Osteocyte (in vitro differentiated cells): ENCODE results near the gene IL1RAPL2. TPM values are rescaled to one million over a fixed set of nuclear protein-coding genes. Genes with fewer than 3 reads are reported as not detected.
A peak's percentile ranks its signal among the peaks of the same experiment; 100 is the strongest.
"Not testable (repeated sequence)": the region's sequence is repeated elsewhere in the genome, so short reads cannot be mapped to it uniquely, and the experiment has no call there.

Experiments used
- DNase-seq: peaks from one replicate; pipeline ENCODE4 v3.0.0; 2021; ENCODE audit warnings: mixed read lengths; ENCODE audit not compliant: unreplicated experiment; ENCODE audit errors: extremely low spot score
- H3K27ac Mint-ChIP-seq: one replicate; pipeline ENCODE4 v1.8.0; 2021; ENCODE audit warnings: mild to moderate bottlenecking, mixed read lengths; ENCODE audit not compliant: unreplicated experiment
- H3K27me3 Mint-ChIP-seq: one replicate; pipeline ENCODE4 v1.8.0; 2021; ENCODE audit warnings: mixed read lengths; ENCODE audit not compliant: unreplicated experiment
- H3K36me3 Mint-ChIP-seq: one replicate; pipeline ENCODE4 v1.8.0; 2021; ENCODE audit warnings: mixed read lengths; ENCODE audit not compliant: unreplicated experiment
- H3K4me1 Mint-ChIP-seq: one replicate; pipeline ENCODE4 v1.8.0; 2021; ENCODE audit warnings: mixed read lengths; ENCODE audit not compliant: unreplicated experiment
- H3K4me3 Mint-ChIP-seq: one replicate; pipeline ENCODE4 v1.8.0; 2021; ENCODE audit warnings: mild to moderate bottlenecking, moderate library complexity, mixed read lengths; ENCODE audit not compliant: unreplicated experiment
- H3K9me3 Mint-ChIP-seq: one replicate; pipeline ENCODE4 v1.8.0; 2021; ENCODE audit warnings: mixed read lengths; ENCODE audit not compliant: unreplicated experiment
- total RNA-seq: library from RNA; stranded (reverse); gene quantifications from 2 replicates; pipeline ENCODE4 v1.2.1, GENCODE V29; 2021
- TF ChIP-seq, protein P1 (sequence below): fragments of 200-600 bp; sonication (generic); IDR thresholded peaks from 2 replicates; pipeline ENCODE4 v1.5.0; 2021; ENCODE audit warnings: antibody characterized with exemption, mild to moderate bottlenecking, moderate library complexity

Gene IL1RAPL2
- total RNA-seq, 1 donor from 2014 or later: not detected

DNA sequence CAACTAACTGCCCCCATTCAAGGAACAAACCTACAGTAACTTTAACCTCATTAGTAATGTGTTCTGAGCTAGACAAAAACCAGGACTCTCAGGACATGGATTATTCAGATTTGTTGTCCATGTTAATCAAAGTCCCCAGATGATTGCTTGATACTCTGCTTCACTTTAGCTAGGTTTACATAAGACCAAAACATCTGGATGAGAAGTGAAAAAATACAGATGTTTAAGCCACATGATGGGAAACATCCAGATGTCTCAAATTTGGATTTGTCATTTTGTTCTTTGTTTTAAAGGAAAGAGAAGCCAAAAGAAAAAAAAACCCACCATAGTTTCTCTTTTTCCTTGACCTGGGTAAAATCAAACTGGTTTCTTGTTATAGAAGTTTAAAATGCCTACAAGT, 1207.8 kb downstream of the IL1RAPL2 start:
- Mint-ChIP-seq H3K9me3 (no peaks in the 10 kb centered on the region), H3K4me1 (peaks cover 7% of the 10 kb centered on the region)

GRCh38 chrX:105775679-105776078, 1209.7 kb downstream of the IL1RAPL2 start:
- peaks cover 9% of the 10 kb centered on the region for H3K4me1 Mint-ChIP-seq
- TF ChIP-seq, protein P1, sequence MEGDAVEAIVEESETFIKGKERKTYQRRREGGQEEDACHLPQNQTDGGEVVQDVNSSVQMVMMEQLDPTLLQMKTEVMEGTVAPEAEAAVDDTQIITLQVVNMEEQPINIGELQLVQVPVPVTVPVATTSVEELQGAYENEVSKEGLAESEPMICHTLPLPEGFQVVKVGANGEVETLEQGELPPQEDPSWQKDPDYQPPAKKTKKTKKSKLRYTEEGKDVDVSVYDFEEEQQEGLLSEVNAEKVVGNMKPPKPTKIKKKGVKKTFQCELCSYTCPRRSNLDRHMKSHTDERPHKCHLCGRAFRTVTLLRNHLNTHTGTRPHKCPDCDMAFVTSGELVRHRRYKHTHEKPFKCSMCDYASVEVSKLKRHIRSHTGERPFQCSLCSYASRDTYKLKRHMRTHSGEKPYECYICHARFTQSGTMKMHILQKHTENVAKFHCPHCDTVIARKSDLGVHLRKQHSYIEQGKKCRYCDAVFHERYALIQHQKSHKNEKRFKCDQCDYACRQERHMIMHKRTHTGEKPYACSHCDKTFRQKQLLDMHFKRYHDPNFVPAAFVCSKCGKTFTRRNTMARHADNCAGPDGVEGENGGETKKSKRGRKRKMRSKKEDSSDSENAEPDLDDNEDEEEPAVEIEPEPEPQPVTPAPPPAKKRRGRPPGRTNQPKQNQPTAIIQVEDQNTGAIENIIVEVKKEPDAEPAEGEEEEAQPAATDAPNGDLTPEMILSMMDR: no peak
- no peak overlapping the region for H3K4me3 Mint-ChIP-seq
- no peaks in the 10 kb centered on the region for H3K27me3 Mint-ChIP-seq
- no peak overlapping the region for H3K27ac Mint-ChIP-seq
- no peaks in the 10 kb centered on the region for H3K36me3 Mint-ChIP-seq
- no peak for DNase-seq
- H3K9me3 Mint-ChIP-seq: no peaks in the 10 kb centered on the region

More for the DNA sequence above, 1207.8 kb downstream of the IL1RAPL2 start:
- Mint-ChIP-seq H3K4me3 (no peak overlapping the region), H3K27ac (no peak overlapping the region), H3K27me3 (no peaks in the 10 kb centered on the region), H3K36me3 (no peaks in the 10 kb centered on the region)
- no peak for DNase-seq
- TF ChIP-seq, protein P1: no peak

DNA sequence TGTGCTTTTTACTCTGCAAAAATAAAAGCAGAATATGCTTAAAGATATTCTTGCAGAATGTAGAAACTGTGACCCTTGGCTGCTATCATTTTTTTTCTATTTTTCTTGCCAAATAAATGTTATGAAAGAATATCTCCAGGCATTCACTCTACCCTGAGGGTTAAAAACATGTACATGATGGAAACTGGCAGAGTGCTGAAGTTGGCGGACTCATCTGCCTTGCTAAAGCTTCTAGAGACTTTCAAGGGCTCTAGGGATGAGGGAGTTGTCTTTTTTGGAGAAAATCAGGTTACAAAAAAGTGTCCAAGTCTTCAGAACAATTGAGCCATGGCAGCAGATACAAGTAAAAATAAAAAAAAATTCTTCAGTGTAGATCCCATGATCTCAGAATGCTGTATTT, 1215.8 kb downstream of the IL1RAPL2 start:
- H3K27me3 Mint-ChIP-seq: no peaks in the 10 kb centered on the region
- no peaks in the 10 kb centered on the region for H3K36me3 Mint-ChIP-seq
- H3K9me3 Mint-ChIP-seq: peaks cover 4% of the 10 kb centered on the region
- no peak overlapping the region for H3K4me3 Mint-ChIP-seq
- H3K4me1 Mint-ChIP-seq: peaks cover 18% of the 10 kb centered on the region
- H3K27ac Mint-ChIP-seq: no peak overlapping the region
- TF ChIP-seq, protein P1: no peak
- no peak for DNase-seq

DNA sequence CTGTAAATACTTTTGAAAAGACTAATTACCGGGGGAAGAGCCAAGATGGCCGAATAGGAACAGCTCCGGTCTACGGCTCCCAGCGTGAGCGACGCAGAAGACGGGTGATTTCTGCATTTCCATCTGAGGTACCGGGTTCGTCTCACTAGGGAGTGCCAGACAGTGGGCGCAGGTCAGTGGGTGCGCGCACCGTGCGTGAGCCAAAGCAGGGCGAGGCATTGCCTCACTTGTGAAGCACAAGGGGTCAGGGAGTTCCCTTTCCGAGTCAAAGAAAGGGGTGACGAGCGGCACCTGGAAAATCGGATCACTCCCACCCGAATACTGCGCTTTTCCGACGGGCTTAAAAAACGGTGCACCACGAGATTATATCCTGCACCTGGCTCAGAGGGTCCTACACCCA, 1230.9 kb downstream of the IL1RAPL2 start:
- H3K27ac Mint-ChIP-seq: peak overlapping the region; percentile 89
- not testable (repeated sequence) for DNase-seq, H3K36me3 Mint-ChIP-seq, H3K4me1 Mint-ChIP-seq, H3K9me3 Mint-ChIP-seq, H3K27me3 Mint-ChIP-seq
- peak overlapping the region; percentile 84 for H3K4me3 Mint-ChIP-seq

DNA sequence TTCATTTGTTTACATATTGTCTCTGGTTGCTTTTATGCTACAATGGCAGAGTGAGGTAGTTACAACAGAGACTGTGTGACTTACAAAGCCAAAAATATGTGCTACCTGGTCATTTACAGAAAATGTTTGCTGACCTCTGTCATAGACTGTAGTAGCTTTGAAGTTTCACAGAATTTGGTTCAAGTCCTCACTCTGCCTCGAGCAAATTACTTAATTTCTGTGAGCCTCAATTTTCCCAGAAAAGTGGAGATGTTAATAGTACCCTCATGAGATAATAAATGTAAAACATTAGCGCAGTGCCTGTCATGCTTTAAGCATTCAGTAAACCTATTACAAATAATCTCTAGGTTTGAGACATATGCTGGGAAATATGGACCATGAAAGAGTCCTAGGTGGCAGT, 1237.9 kb downstream of the IL1RAPL2 start:
- no peaks in the 10 kb centered on the region for H3K4me1 Mint-ChIP-seq
- H3K4me3 Mint-ChIP-seq: no peak overlapping the region
- H3K9me3 Mint-ChIP-seq: peaks cover 31% of the 10 kb centered on the region
- H3K27ac Mint-ChIP-seq: no peak overlapping the region
- no peaks in the 10 kb centered on the region for H3K27me3 Mint-ChIP-seq
- H3K36me3 Mint-ChIP-seq: no peaks in the 10 kb centered on the region
- TF ChIP-seq, protein P1: no peak
- no peak for DNase-seq

DNA sequence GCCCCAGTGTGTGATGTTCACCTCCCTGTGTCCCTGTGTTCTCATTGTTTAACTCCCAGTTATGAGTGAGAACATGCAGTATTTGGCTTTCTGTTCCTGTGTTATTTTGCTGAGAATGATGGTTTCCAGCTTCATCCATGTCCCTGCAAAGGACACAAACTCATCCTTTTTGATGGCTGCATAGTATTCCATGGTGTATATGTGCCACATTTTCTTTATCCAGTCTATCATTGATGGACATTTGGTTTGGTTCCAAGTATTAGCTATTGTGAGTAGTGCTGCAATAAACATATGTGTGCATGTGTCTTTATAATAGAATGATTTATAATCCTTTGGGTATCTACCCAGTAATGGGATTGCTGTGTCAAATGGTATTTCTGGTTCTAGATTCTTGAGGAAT, 1239.7 kb downstream of the IL1RAPL2 start:
- not testable (repeated sequence) for H3K36me3 Mint-ChIP-seq, H3K27ac Mint-ChIP-seq, H3K4me3 Mint-ChIP-seq, H3K27me3 Mint-ChIP-seq, H3K4me1 Mint-ChIP-seq, DNase-seq
- peaks cover 42% of the 10 kb centered on the region for H3K9me3 Mint-ChIP-seq
